H7 (cell line): ENCODE measurements around the gene L2HGDH. TPM values are rescaled to one million over a fixed set of nuclear protein-coding genes. Genes with fewer than 3 reads are reported as not detected.

Experiments
- DNase-seq: peaks from one replicate; pipeline ENCODE4 v3.0.0; 2012
- H3K27me3 ChIP-seq: 2 replicates; pipeline ENCODE4 v1.6.0; 2011; ENCODE audit warnings: mild to moderate bottlenecking, low read length; ENCODE audit not compliant: control insufficient read depth, insufficient read depth
- H3K36me3 ChIP-seq: replicated peaks from 2 replicates; pipeline ENCODE4 v1.5.1; 2011; ENCODE audit warnings: low read length; ENCODE audit not compliant: control insufficient read depth, insufficient read depth
- H3K4me3 ChIP-seq: 2 replicates; pipeline ENCODE4 v1.5.1; 2011; ENCODE audit warnings: low read depth, mild to moderate bottlenecking, control low read depth, low read length, moderate library complexity; ENCODE audit not compliant: insufficient read depth
- total RNA-seq: library from RNA; depleted of rRNA; stranded (reverse); fragments of >200 nt; shearing (Covaris generic); gene quantifications from 2 replicates; pipeline ENCODE4 v1.2.3, GENCODE V29; 2014

Gene L2HGDH
- total RNA-seq, 1 experiment from 2014 or later, result 17.4 TPM

GRCh38 chr14:50344876-50345563, 33.0 kb upstream of the L2HGDH start:
- Histone ChIP-seq H3K27me3 (no peaks in the 10 kb centered on the region), H3K4me3 (no peak overlapping the region), H3K36me3 (no peaks in the 10 kb centered on the region)
- no peak for DNase-seq

- no peaks in the 10 kb centered on the region for H3K27me3 ChIP-seq
- no peak for DNase-seq
- no peak overlapping the region for H3K4me3 ChIP-seq
- no peaks in the 10 kb centered on the region for H3K36me3 ChIP-seq
Observed at GRCh38 chr14:50344116-50344775, 32.2 kb upstream of the L2HGDH start.

DNA sequence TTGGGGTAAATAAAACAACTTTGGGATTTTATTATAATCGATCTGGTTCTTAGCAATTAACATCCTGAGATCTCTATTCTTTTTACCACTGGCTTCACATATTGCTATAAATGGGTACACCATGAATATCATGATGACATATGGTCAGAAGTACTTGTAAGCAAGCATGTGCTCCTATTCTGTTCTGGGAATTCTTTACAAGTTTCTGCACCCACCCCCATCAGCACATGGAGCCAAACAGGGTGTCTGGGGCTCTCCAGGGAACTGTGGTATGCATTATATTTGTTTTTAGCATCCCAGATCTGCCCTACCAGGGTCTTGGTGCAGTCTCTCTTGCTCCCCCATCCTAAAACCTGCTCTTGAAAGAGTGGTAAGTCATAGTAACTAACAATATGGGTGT, 31.4 kb upstream of the L2HGDH start:
- no peak for DNase-seq
- H3K27me3 ChIP-seq, result no peaks in the 10 kb centered on the region
- H3K4me3 ChIP-seq, result no peak overlapping the region
- H3K36me3 ChIP-seq, result no peaks in the 10 kb centered on the region

GRCh38 chr14:50342221-50343078, 30.4 kb upstream of the L2HGDH start:
- no peak overlapping the region for H3K4me3 ChIP-seq
- no peaks in the 10 kb centered on the region for H3K36me3 ChIP-seq
- peak; percentile 52 for DNase-seq
- H3K27me3 ChIP-seq, result no peaks in the 10 kb centered on the region

GRCh38 chr14:50340963-50341362, 28.9 kb upstream of the L2HGDH start:
- no peaks in the 10 kb centered on the region for H3K36me3 ChIP-seq
- no peaks in the 10 kb centered on the region for H3K27me3 ChIP-seq
- DNase-seq, result no peak
- H3K4me3 ChIP-seq, result no peak overlapping the region

DNA sequence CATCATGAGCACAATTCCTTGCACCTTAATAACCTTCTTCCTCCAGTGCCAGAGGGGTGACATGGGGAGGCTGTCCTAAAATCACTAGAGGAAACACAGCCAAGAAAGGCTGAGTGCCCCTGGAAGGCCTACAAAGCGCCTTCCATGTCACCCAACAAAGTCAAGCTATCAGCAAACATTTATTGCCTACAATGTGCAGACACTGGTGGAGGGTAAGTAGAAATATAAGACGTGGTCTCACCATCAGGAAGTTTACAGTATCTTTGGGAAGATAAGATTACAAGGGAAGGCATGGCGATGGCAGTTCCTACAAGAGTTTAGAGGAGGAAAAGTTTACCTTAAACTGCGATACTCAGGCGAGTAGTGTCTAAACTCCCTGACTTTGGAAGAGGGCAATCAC, 28.0 kb upstream of the L2HGDH start:
- no peak for DNase-seq
- no peaks in the 10 kb centered on the region for H3K36me3 ChIP-seq
- no peak overlapping the region for H3K4me3 ChIP-seq
- H3K27me3 ChIP-seq, result no peaks in the 10 kb centered on the region

- no peak for DNase-seq
- Histone ChIP-seq H3K4me3 (no peak overlapping the region), H3K36me3 (no peaks in the 10 kb centered on the region), H3K27me3 (no peaks in the 10 kb centered on the region)
Observed at GRCh38 chr14:50339178-50339804, 27.3 kb upstream of the L2HGDH start.

GRCh38 chr14:50338587-50338986, 26.6 kb upstream of the L2HGDH start:
- Histone ChIP-seq H3K36me3 (no peaks in the 10 kb centered on the region), H3K4me3 (no peak overlapping the region), H3K27me3 (no peaks in the 10 kb centered on the region)
- DNase-seq, result no peak

DNA sequence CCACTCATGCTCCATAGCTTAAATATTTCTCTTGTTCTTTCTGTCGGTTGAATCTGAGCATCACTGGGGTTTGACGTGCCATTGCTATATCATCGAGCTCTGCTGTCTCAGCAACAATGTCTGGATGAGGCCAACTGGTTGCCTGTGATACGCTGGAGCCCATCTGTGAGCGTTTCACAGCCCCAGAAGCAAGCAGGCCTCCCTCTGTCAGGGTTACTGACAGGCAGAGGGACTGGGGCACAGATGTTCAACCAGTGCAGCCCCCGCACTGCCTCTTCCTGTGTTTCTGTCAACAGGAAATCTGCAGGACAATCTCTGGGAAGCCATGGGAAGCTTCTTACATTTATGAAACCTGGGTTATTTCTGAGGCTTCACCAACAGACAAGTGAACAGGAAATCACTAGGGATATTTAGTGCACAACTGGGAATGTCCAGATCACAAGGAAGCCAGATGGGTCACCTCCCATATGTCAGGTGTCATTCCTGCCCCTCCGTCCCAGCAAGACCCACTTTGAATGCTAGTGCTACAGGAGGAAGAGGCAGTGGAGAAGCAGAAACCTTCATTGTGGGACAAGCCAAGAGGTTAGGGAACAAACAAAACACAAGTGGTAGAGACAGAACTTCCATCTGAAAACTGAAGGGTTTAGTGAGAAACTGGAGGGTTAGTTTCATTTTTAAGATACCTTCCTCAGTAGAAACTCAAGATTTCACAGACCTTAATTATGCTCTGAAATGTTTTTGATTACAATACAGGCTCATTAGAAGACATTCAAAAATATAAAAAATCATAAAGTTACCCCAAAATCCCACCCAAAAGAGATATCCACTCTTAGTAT, 24.2 kb upstream of the L2HGDH start:
- Histone ChIP-seq H3K27me3 (no peaks in the 10 kb centered on the region), H3K4me3 (no peak overlapping the region), H3K36me3 (no peaks in the 10 kb centered on the region)
- DNase-seq, result no peak

DNA sequence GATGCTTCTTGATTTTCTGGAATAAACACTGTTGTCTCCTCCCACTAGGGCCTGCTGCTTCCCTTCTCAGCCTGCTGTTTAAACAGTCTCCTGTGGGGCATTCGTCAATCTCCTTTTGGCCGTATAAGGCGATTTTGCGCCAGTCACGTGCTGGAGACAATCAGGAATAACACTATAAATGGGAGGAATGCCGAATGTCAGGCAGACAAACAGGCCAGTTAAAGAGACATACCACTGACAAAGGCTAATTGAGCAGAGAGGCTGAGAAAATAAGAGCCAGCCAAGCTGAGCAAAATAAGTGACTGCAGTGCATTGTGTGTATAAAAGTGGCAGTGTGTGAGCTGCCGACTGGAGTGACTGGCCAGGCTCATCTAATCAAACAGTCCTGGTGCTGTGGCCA, 23.4 kb upstream of the L2HGDH start:
- peak; percentile 54 for DNase-seq
- Histone ChIP-seq H3K36me3 (no peaks in the 10 kb centered on the region), H3K4me3 (no peak overlapping the region), H3K27me3 (no peaks in the 10 kb centered on the region)

DNA sequence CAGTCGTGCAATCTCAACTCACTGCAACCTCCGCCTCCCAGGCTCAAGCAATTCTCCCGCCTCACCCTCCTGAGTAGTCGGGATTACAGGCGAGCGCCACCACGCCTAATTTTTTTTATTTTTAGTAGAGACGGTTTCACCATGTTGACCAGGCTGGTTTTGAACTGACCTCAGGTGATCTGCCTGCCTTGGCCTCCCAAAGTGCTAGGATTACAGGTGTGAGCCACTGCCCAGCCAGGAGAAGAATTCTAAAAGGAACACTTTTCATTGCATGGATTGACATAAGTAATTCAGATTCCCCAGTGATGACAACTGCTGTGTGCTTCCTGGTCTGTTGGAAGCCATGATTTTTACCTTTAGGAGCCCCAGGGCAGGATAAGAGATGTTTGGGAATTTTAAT, 22.2 kb upstream of the L2HGDH start:
- no peak overlapping the region for H3K4me3 ChIP-seq
- no peak for DNase-seq

GRCh38 chr14:50333014-50333509, 21.0 kb upstream of the L2HGDH start:
- no peaks in the 10 kb centered on the region for H3K27me3 ChIP-seq
- no peak overlapping the region for H3K4me3 ChIP-seq
- no peaks in the 10 kb centered on the region for H3K36me3 ChIP-seq
- DNase-seq, result no peak

More for the DNA sequence above, 22.2 kb upstream of the L2HGDH start:
- Histone ChIP-seq H3K27me3 (no peaks in the 10 kb centered on the region), H3K36me3 (no peaks in the 10 kb centered on the region)

GRCh38 chr14:50331596-50331995, 19.6 kb upstream of the L2HGDH start:
- Histone ChIP-seq H3K36me3 (no peaks in the 10 kb centered on the region), H3K27me3 (no peaks in the 10 kb centered on the region), H3K4me3 (no peak overlapping the region)
- no peak for DNase-seq
